GM18873 (cell line): ENCODE data around the gene ASB2.

ENCODE experiments used
- ATAC-seq: cut with Tn5 transposase; IDR thresholded peaks from one replicate; pipeline ENCODE4 v1.9.1; 2021; ENCODE audit warnings: mild to moderate bottlenecking, moderate library complexity, moderate number of reproducible peaks; ENCODE audit not compliant: unreplicated experiment, low FRiP score

The ASB2 gene

GRCh38 chr14:93884950-93885349, 91.4 kb downstream of the ASB2 start:
- ATAC-seq: no peak
